NCI-H345 (cell line): ENCODE measurements around the gene AKAP13.
"Not testable (repeated sequence)": the region's sequence is repeated elsewhere in the genome, so short reads cannot be mapped to it uniquely, and the experiment has no call there.

Experiments
- DNase-seq: peaks from one replicate; lab custom pipeline; 2025; lab: John Stamatoyannopoulos, UW

The AKAP13 gene

DNA sequence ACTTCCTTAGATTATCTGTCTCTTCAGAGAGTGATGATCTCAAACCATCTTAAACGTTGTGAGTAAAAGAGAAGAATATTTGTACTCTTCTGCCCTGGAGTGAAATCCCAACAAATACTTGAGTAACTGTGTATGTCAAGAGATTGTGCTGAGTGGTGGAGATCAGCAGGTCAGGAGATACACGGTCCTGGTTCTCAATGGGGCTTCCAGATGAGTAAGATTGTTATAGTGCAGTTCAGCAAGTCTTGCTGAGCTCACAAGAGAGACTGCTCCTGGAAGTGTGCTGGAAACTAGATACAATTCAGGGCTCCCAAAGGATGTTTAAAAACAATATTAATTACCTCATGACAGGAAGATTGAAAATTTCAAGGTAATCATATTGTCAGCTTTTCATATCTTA is 184.3 kb downstream of the AKAP13 start:
- no peak for DNase-seq

DNA sequence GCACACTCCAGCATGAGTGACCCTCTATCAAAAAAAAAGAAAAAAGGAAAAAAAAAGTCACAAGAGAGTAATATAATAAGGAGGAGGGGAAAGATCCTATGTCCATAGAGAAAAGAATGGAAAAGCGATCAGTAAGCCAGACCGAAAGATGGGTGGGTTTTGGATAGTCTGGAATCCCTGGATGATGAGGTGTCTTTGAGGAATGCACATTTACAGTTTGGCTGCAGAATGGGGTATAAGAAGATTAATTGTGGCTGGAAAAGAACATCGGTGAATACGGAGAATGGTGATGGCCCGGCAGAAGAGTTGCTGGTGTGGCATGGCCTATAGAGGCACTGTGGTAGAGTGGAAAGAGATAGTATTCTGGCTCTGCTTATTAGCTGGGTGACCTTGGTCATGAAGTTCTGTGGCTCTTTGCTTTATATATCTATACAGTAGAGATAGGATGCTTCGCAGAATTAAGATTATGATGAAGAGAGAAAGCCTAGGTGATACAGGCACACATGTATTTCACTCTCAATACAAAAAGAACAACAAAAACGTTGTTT is 187.9 kb downstream of the AKAP13 start:
- DNase-seq: no peak

DNA sequence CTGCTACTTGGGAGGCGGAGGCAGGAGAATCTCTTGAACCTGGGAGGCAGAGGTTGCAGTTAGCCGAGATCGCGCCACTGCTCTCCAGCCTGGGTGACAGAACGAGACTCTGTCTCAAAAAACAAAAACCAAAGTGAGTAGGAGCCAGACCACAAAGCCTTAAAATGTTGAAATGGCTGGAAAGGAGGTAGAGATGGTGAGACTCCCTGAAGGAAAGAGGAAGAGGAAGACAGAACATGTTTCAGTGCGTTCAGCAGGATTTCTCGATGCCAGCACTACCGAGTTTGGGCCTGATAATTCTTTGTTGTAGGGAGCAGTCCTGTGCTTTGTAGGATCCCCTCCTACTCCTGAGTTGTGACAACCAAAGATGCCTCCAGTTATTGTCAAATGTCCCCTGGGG is 189.9 kb downstream of the AKAP13 start:
- DNase-seq: no peak

DNA sequence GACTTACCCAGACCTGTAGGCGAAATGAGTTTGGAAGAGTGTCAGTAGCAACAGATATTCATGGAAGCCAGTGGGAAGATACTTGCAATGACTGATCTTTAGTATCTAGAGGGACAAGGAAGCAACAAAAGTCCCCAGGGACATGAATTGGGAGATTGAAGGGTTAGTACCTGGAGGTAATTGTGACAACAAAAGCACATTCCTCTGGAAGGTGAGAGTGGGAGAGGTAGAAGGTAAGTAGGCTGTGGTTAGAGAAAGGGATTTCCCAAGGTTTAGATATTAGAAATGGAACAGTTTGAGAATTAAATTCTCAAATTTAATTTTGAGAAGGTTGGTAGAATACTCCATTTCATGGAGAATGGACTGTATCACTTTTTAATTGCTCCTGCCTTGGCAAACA is 191.4 kb downstream of the AKAP13 start:
- DNase-seq: no peak

DNA sequence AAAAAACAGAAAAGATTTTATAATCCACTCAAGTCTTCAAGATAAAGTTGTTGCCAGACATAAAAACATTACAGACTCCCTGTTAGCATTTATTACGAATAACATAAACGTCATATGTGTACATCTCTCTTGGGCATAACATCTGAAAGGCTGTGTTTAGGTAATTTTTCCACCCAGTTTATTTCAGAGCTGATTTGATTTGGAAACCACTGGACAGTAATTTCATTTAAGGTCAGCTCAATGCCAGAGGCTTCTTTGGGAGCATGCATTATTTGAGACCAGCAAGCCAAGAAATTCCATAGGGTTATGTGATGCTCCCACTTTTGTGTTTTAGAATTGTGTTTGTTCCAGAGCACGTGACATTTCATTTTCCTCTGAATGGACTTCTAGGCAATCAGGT is 196.0 kb downstream of the AKAP13 start:
- DNase-seq: no peak

DNA sequence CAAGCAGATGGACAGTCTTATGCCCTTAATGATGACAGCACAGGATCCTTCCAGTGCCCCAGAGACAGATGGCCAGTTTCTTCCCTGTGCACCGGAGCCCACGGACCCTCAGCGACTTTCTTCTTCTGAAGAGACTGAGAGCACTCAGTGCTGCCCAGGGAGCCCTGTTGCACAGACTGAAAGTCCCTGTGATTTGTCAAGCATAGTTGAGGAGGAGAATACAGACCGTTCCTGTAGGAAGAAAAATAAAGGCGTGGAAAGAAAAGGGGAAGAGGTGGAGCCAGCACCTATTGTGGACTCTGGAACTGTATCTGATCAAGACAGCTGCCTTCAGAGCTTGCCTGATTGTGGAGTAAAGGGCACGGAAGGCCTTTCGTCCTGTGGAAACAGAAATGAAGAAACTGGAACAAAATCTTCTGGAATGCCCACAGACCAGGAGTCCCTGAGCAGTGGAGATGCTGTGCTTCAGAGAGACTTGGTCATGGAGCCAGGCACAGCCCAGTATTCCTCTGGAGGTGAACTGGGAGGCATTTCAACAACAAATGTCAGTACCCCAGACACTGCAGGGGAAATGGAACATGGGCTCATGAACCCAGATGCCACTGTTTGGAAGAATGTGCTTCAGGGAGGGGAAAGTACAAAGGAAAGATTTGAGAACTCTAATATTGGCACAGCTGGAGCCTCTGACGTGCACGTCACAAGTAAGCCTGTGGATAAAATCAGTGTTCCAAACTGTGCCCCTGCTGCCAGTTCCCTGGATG is 198.7 kb downstream of the AKAP13 start:
- no peak for DNase-seq

DNA sequence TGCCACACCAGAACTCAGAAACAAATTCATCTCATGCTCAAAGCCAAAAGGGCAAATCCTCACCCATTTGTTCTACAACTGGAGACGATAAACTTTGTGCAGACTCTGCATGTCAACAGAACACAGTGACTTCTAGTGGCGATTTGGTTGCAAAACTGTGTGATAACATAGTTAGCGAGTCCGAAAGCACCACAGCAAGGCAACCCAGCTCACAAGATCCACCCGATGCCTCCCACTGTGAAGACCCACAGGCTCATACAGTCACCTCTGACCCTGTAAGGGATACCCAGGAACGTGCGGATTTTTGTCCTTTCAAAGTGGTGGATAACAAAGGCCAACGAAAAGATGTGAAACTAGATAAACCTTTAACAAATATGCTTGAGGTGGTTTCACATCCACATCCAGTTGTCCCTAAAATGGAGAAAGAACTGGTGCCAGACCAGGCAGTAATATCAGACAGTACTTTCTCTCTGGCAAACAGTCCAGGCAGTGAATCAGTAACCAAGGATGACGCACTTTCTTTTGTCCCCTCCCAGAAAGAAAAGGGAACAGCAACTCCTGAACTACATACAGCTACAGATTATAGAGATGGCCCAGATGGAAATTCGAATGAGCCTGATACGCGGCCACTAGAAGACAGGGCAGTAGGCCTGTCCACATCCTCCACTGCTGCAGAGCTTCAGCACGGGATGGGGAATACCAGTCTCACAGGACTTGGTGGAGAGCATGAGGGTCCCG is 199.7 kb downstream of the AKAP13 start:
- DNase-seq: no peak

DNA sequence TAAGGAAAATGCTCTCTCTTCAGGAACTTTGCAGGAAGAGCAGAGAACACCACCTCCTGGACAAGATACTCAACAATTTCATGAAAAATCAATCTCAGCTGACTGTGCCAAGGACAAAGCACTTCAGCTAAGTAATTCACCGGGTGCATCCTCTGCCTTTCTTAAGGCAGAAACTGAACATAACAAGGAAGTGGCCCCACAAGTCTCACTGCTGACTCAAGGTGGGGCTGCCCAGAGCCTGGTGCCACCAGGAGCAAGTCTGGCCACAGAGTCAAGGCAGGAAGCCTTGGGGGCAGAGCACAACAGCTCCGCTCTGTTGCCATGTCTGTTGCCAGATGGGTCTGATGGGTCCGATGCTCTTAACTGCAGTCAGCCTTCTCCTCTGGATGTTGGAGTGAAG is 200.5 kb downstream of the AKAP13 start:
- no peak for DNase-seq

DNA sequence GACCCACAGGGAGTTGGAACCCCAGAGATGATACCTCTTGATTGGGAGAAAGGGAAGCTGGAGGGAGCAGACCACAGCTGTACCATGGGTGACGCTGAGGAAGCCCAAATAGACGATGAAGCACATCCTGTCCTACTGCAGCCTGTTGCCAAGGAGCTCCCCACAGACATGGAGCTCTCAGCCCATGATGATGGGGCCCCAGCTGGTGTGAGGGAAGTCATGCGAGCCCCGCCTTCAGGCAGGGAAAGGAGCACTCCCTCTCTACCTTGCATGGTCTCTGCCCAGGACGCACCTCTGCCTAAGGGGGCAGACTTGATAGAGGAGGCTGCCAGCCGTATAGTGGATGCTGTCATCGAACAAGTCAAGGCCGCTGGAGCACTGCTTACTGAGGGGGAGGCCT is 201.1 kb downstream of the AKAP13 start:
- no peak for DNase-seq

DNA sequence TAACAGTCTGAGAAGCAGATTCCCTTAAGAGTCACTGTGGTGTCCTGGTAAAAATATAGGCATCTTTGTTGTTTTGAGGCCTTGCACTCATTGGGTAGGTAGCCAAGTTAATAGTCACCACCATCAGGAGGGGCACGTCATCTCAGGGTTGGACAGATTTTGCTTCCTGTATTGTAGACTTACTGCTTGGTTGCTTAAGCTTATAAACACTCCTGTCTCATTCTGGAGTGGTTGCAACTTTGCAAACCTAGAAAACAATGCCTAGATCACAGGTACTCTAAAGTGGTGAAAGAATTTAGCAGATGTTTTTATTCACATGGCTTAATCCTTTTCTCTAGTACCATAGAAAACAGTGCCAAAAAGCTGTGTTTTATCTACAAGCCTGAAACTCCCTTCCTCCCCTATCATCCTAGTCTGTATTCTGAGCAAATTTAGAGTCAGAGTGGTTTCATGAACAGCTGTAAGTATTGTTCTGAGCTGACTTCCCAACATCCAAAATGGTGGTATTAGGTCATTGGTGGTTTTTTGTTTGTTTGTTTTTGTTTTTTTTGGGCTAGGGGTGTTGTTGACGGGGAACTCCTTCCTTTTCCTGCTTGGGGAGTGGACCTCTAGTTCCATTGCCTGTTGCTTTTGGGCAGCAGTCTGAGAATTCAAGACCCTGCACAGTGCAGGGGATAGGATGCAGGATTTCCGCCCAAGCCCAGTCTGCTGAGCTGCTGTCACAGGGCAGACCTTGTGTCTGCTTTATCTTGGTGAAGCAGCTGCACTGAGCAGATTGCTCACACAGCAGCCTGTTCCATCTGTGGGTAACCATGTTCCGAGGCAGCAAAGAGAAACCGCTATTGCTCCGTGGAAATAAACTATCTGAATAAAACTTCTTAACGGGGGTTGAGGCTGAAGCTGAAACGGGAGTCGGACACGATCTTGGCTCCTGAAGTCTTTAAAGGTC is 202.0 kb downstream of the AKAP13 start:
- no peak for DNase-seq

DNA sequence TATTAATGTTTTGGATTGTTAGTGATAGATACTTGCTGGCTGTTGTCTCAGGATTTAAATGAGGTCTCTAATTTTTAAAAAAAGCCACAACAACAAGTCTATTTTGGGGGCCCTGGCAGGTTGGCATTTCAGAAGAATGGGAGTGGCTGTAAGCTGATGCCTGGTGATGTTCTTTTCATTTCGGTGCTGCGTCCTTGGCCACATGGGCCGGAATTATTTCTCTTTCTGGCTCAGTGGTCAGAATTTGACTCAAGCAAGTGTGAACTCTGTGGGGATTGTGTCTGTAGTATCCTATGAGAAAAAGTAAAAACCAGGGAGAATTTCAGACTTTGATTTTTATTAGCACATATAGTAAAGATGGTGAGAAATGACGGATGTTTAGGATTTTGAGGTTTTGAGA is 203.0 kb downstream of the AKAP13 start:
- no peak for DNase-seq

DNA sequence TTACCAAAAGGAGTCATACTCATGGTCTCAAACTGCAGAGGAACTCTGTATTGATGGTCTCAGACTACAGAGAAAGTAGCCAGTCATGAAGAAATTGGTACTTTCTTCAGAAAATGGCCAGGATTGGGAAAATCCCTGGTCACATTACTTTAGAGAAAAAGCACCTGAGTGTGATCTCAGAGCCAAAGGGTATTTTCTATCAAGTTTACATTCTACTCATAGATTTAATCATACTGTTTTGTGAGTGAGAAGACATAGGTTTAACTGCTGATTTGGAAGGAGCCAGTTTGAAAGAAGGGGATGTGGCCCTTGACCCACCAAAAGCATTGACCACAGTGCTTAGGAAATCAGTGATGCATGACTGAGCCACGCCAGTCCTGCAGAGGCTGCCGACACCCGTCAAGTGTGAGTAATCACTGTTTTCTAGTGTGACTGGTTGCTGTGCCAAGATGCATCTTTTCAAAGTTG is 203.6 kb downstream of the AKAP13 start:
- no peak for DNase-seq

DNA sequence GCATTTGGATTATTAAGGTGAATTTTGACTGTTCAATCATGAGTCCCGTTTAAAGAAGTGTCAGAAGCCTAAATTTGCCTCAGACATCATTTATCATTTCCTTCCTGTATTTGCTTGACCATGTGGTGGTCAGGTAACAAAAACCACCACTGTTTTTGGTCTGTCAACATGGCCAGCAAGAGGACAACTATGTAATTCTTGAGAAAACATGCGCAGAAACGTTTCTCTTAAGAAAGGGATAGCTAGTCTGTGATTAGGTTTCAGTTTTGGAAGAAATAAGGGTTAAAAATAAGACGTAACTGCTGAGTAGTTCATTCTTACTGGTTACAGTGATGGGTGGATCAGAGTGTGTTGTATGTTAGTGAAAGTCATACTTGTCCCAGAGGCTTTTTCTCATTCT is 204.5 kb downstream of the AKAP13 start:
- DNase-seq: no peak

DNA sequence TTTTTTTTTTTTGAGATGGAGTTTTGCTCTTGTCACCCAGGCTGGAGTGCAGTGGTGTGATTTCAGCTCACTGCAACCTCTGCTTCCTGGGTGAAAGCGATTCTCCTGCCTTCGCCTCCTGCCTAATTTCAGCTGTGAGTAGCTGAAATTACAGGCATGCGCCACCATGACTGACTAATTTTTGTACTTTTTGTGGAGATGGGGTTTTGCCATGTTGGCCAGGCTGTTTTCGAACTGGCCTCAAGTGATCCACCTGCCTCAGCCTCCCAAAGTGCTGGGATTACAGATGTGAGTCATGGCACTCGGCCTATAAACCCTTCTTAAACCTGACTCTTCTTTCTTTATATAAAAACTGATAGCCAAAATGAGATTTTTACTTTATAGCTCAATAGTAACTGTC is 205.8 kb downstream of the AKAP13 start:
- not testable (repeated sequence) for DNase-seq

DNA sequence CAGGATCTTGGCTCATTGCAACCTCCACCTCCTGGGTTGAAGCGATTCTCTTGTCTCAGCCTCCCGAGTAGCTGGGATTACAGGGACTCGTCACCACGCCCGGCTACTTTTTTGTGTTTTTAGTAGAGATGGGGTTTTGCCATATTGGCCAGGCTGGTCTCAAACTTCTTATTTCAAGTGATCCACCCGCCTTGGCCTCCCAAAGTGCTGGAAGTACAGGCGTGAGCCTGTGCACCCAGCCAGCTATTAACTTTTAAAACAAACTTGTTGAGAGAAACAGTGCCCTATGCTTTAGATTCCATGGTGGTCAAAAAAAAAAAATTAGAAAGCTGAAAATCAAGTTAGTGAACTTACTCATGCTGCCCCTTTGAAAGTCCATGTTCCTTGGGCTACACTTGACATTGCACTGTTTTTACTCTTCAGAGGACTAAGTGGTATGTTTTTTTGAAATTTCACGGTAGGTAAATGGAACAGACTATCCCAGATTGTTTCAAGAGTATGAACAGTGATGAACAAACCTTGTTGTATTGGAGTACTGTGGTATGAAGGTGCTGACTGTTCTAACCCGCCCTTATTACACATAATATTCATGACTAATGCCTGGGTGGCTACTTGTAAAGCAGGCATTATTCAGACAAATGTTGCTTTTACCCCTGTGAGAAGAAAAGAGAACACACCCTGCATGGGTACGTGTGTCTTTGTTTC is 207.5 kb downstream of the AKAP13 start:
- DNase-seq: no peak

DNA sequence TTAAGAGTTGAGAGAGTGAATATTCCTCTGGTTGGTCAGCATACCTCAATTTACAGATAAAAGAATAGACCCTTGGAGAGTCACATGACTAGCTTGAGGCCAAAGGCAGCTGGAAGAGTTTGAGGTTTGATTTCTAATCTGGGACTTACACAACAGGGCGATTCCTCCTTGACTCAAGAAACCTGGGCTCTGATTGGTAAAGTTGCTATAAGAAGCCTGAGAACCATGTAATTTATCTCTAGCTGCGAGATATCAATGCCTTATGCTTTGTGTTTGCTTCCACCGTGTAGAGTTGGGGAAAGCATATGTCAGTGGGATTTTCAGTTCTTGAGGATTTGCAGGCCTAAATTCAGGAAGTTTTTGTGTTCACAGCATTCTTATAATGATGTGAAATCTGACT is 208.3 kb downstream of the AKAP13 start:
- no peak for DNase-seq

DNA sequence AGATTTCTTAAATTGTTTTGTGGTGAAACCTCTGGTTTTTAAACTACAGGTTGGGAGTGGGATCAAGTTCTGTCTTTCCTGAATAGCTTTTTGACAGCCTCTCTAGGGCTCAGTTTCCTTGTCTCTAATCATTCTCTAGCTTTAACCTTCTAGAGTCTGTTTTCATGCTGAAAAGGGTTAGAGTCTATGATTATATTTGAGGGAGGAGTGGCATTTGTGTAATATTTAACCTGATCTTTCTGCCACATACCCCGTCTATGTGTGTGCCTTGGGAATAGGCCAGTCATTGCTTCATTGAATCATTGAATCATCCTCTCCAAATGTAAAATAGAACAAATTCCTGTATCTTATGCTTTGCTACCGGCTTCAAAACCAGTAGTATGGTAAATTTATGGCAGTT is 209.4 kb downstream of the AKAP13 start:
- DNase-seq: no peak

DNA sequence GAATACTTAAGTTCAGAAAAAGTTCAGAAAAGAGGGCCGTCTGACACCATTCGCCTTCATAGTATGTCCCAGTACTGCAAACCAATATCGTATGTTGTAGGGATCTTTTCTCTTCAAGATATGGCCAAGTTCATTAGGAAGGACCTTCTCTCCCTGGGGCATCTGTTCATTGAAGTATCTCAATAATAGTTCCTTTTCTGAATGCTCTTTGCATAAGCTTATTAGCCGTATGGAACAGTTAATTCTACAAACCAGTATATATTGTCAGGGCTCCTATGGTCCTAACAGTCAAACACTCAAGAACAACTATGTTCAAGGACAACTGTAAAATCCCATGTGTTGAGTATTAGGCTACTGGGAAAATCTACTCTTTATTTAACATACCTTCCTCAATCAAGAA is 211.2 kb downstream of the AKAP13 start:
- DNase-seq: no peak

DNA sequence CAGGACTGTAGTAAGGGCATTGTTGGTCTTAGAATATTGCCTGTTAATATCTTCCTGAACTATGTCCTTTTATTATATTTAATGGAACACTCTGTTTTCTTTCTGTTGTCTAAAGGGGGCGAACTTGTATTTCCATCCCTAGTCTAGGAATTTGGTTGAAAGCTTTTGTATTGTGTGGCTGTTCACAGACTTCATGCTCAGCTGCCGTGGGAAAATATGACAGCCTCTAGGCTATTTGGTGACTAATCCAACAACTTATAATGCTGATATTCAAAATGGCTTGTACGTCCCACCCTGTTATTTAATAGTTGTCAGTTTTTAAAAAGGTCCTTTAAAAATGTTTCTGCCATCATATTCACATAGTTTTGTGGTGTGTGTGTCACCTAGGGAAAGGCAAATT is 211.7 kb downstream of the AKAP13 start:
- no peak for DNase-seq

DNA sequence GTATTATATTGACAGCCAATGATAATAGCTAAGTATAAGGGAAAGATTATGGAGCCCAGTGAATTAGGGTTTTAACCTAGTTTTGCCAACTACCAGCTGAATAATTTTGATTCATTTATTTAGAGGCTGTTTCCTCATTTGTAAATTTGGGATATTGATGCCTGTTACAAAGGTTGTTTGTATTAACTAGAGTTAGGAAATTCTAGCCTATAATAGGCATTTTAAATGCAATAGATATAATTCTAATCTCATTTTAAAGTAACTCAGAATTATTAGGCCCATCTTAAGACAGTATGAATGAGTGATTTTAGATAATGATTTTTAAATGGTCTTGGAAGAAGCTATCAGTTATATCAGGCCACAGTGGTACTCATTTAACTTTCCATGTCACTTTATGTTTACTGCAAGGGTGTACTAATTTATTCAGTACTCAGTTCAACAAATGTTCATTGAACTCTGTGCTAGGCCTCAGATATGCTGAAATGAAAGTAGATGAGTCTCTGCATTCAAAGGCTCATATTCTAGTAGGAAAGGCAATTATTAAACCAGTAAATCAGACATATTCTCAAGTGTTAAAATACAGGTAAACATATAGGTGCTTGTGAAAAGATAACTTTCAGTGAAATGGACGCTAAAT is 213.5 kb downstream of the AKAP13 start:
- DNase-seq: no peak
